HG03571 (cell line): Measurements from ENCODE around the gene SPHK2.
A peak's percentile ranks its signal among the peaks of the same experiment; 100 is the strongest.

Experiments
- ATAC-seq: cut with Tn5 transposase; IDR thresholded peaks from one replicate; pipeline ENCODE4 v1.9.1; 2021; ENCODE audit not compliant: unreplicated experiment

Gene SPHK2

DNA sequence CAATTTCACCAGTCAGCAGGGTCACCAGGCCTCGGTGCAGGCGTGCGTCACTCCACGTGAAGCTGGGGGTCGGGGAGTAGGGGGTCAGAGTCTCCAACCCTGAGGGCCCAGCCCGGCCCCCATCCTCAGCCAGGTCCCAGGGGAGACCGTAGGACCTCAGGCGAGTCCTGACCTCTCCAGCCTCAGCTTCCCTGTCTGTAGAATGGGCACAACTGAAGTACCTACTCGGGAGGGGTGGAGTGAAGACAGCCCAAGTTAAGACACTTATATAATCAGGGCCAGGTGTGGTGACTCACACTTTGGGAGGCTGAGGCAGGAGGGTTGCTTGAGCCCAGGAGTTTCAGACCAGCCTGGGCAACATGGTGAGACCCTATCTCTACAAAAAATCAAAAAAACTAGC is 15.5 kb upstream of the SPHK2 start:
- ATAC-seq: no peak

DNA sequence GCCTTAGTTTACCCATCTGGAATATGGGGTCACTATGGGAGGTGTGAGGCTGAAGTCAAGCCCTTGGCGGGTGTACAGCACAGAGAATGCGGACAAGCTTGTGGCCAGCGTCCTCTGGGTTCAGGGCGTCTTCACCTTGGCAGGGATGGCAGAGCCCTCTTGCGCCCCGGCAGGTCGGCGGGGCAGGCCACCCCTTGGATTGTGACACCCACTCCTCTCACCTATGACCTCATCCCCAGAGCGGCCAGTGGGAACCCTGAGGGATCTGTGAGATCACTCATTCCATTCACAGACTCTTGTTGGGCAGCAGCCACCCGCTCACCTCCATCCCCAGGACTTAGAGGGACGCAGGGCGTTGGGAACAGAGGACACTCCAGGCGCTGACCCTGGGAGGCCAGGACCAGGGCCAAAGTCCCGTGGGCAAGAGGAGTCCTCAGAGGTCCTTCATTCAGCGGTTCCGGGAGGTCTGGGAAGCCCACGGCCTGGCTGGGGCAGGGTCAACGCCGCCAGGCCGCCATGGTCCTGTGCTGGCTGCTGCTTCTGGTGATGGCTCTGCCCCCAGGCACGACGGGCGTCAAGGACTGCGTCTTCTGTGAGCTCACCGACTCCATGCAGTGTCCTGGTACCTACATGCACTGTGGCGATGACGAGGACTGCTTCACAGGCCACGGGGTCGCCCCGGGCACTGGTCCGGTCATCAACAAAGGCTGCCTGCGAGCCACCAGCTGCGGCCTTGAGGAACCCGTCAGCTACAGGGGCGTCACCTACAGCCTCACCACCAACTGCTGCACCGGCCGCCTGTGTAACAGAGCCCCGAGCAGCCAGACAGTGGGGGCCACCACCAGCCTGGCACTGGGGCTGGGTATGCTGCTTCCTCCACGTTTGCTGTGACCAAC is 12.6 kb upstream of the SPHK2 start, which contains the start of gene SPACA4:
Gene SPACA4 (plus strand): TSS at position 280 of the 896 bp plus-strand sequence. CDS start 237 bp downstream, at position 517.
- ATAC-seq: no peak

DNA sequence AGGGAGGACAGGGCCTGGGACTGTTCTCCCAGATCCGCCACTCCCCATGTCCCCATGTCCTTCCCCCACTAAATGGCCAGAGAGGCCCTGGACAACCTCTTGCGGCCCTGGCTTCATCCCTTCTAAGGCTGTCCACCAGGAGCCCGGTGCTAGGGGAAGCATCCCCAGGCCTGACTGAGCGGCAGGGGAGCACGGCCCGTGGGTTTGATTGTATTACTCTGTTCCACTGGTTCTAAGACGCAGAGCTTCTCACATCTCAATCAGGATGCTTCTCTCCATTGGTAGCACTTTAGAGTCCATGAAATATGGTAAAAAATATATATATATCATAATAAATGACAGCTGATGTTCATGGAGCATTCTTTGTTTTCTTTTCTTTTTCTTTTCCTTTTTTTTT is 11.9 kb upstream of the SPHK2 start:
- no peak for ATAC-seq

DNA sequence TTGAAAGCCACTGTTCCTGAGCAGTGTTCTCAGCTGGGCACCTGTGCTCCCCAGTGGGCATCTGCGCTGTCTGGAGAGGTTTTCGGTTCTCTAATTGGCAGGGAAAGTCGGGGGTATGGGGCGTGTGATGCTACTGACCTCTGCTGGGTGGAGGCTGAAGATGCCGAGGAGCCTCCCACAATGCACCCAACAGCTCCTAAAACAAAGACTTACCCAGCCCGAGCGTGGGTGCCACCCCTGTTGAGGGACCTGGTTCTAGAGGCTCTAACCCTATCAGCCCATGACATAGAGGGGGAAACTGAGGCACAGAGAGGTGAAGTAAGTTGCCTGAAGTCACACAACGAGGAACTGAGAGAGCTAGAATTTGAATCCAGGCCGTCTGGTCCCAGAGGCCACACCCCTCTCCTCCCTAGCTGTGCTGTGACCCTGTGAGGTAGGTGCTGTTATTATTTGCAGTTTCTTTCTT is 10.5 kb upstream of the SPHK2 start:
- ATAC-seq: peak; percentile 47

DNA sequence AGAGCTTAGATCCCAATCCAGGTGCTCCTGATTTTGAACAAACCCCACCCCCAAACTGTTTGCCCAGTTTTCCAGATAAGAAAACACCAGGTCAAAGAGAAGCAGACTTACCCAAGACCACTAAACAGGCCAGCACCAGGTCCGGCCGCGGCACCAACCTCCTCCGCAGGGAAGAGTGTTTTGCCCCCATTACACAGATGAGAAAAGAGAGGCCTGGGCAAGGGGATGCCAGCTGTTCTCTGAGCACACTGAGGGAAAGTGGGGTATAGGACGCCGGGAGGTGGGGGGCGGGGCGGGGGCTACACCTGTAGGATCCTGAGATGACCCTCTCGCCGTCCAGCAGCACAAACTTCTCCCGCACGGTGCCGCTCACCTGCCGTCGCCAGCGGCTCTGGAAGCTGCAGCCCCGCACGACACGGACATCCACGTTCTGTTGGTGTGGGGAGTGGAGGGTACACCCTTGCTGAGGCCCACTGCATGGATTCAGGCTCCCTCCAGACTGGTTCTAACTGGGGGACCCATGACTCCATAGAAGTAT is 9.7 kb upstream of the SPHK2 start:
- no peak for ATAC-seq

DNA sequence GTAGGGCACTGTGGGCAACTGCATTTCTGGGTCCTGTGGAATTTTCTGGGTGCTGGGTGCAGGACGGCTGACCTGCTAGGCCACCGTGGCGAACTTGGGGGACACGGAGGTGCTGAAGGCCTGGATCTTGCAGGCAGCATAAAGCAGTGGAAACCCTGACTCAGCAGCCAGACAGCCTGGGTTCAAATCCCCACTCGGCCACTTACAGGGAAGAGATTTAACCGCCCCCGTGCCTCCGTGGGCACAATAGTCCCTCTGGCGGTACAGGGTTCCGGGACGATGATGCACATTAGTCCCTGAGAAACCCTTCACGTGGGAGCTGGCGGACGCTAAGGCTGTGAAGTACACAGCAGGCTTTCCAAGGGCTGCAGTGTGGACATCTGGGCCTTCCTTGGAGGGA is 7.4 kb upstream of the SPHK2 start:
- no peak for ATAC-seq

DNA sequence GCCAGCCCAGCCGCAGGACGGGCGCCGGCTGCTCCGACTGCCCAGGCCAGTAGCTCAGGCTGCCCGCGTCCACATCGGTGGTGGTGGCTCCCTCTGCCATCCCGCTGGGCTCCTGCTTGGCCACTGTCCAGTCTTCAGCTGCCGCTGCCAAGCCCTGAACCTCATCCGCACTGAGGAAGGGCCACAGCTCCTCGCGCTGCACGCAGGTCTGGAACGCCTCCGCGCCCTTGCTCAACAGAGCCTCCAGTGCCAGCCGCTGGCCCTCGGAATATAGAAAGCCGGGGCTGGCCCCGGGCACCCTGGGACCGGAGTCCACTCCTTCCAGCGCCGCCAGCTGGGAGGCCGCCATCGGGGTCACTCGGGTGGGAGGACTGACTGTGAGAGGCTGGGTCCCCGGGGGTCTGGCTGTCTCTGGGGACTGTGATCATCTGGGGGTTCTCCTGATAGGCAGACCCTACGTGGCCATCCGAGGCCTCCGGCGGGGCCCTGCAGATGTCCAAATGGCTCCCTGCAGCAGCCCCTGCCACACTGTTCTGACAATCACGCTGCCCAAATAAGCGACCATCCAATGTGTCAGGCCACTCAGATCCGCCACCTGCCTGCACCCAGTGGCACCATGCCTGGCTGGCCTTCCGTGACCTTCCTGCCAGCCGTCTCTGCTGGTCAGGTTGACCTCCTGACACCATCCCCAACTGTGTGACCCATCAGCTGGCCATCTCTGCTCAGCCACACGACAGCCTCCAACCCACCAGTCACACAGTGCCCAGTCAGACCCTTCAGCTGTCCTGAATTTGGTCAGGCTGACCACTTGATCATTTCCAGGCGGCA is 6.1 kb upstream of the SPHK2 start:
- no peak for ATAC-seq

DNA sequence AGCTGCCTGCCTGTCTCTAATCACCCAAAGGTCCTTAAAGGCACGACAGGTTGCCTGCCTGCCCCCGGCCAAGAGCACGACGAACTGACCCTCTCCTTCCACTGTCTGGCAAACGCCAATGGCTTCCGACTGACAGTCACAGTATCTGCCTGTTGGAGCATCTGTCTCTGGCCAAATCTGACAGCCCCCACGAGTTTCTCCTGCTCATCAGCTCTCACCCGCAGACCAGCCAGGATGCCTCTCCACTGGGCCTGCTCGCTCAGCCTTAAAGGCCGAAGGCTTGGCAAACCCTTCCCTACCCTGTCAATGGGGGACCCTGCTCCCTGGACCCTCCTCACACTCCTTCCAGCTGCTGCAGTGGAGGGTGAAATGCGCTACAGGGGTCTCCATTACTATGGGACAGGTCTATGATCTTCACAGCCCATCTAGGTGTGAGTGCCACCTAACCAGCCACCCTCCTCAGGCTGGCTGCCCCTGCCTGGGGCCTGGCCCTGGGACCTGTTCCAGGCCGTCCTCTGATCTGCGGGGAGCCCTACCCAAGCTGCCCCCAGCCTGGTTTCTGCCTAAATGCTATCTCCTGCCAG is 5.4 kb upstream of the SPHK2 start:
- ATAC-seq: no peak

DNA sequence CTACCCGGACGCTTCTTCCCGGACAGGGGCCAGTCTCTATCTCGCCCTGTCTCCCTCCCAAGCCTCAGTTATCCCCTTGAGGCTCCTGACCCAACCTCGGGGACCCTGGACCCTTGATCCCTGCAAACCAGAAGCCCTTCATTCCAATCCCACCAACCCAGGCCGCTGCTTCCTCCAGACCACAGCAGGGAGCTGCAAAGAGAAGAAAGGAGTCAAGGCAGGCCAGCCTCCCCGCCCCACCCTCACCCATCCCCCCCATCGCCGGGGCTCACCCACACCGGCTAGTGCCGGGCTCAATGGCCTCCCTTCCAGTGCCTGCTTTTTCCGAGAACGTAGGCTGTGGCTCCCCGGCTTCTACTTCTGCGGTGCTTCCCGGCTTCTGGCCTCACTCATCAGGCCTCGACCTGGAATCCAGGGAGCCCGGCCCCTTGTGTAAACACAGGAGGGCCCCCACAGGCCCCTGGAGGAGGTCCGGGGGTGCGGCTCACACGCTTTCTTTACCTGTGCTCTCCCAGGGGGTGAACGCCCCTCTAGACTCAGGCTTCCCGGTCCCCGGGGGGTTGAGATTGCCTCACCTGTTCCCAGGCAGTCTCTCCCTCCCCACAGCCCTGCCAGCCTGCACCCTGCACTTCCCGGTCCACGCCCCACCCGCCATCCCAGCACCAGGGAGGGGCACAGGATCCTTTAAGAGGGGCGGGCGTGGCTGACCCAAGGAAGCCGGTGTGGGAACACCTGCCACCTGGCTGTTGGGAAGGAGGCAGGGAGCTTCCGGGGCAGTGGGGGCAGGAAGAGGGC is 4.7 kb upstream of the SPHK2 start, which contains the start of gene FAM83E:
Gene FAM83E (minus strand): TSS at position 641 of the 795 bp plus-strand sequence. CDS start 1,704 bp downstream, outside the sequence.
- no peak for ATAC-seq

DNA sequence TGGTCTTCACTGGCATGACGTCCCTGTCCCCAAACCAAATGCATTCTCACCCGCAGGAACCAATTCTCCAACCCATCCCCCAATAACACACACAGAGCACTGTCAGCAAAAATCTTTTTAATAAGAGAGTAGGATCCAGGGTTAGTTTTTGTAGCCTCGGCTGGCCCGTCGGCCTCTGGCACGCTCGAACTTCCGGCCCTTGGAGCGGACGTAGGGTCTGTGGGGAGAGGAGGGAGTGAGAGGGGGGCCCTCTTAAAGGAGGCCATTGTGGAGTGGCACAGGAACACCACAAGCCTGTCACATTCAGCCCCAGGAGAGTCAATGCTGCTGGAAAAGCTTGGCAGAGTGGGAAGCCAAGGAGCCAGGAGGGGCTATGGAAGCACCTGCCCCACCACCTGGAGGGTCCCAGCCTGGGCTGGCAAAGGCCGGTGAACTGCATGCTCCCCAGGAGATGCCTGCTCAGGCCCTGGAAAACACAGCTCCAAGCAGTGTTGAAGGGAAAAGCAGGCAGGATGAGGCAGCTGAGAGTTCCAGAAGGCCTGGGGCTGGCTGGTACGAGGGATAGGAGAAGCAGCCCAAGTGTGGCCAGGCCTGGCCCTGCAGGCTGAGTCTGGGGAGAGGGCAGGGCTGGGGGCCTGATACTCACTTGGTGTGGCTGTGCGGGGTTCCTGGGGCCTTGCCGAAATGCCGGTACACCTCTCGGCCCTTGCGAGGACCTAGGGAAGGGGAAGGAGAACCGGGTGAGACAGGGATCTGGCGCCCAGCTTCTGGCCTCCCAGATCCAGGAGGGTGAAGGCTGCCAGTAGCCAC is 3.9 kb upstream of the SPHK2 start:
- no peak for ATAC-seq

DNA sequence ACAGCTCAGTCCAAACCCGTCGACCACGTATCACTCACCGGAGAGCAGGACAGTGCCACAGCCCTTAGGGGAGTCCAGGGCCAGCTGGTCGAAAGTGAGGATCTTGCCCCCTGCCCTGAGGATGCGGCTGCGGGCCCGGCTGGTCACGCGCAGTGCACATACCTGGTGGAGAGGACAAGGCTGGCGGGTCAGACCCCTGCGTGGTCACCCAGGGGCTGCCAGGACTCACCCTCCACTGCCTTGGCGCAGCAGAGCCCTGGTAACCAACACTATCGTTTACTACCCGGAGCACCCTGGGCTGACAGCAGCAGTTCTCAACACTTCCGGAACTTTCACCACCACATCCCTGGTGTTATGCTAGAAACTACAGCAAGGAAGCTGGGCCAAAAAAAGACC is 3.3 kb upstream of the SPHK2 start:
- ATAC-seq: no peak

DNA sequence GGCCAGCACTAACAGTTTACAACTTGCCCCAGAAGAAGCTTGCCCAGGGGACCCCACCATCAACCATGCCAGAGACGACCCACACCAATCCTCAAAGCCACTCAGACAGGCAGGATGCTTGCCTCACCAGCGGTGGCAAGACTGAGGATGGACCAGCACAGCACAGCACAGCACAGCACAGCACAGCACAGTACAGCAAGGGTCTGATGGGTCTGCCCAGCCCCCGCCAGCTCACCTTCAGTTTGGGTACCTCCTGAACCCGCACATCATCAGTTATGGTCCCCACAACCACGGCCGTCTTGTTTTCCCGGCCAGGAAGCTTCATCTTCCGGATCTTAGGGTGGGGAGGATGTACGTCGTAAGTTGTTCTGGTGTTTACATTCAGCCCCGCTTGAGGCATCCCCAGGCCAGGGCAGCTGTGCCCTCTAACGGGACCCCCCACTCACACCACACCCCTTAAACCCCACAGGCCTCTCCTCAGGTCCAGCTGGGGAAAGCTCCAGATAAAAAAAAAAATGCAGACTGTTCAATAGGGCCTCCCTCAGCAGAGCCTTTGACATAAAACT is 2.7 kb upstream of the SPHK2 start:
- ATAC-seq: no peak

DNA sequence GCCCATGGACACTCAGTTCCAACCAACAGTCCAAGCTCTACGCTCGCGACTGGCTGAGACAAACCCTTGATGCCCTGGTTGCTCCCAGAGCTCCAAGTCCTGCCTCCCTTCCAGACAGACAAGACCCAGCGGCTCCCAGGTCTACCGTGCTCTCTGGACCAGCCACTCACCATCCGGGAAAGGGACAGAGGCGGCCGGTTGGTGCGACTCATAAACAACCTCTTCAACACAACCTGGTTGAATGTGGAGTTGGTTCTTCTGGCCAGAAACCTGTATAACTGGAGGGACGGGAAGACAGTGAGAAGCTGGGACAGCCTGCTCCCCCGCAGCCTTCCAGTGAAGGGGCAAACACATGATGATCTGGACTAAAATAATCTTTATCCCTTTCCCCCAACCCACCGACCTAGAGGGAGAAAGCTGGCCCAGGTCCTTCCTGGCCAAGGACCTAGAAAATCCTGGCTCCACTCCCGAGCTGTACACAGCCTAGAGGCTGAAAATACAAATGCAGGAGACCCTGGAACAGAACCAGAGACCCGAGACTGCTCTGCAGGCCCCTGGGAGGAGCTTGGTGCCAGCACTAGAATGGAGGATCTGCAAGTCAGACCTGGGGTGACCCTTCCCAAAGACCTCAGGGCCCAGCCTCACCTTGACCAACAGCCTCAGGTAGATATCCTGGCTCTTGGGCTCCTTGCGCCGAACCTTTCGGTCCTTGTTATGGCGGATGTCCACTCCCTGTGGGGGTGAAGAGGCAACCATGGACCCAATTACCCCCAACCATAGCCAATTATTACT is 2.0 kb upstream of the SPHK2 start:
- no peak for ATAC-seq

DNA sequence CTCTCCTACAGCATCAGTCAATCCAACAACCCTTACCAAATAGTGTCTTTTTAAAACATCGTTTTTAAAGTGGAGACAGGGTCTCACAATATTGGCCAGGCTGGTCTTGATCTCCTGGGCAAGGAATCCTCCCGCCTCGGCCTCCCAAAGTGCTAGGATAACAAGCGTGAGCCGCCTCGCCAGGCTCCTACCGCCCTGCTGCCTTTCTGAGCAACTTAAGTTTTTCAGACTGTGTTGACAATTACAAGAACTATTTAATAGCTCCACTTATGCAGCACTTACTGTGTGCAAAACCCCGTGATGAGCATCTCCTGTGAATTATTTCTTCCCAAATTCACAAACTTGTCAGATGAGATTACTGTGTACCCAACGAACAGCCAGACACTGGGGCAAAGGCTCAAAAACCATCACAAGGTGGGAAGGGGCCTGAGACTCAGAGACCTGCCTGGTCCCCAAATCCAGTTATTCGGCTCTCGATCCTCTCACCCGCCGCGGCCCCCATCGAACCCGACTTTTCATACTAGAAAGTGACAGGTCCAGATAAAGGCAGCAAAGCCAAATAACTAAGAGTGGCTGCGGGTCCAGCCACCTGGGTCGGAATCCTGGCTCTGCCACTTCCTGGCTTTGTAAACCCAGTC is 909 bp upstream of the SPHK2 start:
- no peak for ATAC-seq

DNA sequence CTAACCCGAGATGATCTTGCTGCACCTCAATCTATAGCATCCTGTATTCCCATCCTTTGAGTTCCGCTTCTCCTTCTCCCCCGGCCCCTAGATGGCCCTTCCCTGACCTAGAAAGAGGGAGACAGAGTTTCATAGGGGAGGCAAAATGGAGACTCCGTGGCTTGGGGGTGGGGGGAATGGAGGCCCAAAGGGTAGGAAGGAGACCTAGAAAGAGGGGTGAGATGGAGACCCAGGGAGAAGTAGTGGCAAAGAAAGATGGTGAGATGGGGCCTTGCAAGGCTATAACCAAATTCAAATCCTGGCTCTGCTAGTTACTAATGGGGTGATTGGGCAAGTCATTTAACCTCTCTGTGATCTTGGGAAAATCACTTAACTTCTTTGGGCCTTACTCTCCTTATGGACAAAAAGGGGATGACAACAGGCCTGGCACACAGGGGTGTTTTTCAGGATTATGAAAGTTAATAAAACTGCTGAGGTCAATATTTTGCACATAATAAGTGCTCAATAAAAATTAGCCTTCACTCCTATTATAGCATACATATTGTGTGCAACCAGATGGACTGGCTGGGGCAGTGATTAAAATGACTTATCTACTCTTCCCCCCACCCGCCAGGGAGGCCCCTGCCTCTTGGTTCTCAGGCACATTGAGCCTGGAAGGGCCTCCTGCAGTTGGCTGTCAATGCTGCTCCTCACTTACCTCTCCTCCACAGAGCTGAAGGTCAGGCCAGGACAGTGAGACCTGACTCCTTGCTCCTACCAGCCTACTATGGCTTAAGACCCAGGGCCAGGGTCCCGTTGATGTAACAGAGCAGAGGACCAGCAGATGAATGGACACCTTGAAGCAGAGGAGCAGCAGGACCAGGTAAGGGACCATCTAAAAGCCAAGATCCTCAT is 633 bp downstream of the SPHK2 start:
- ATAC-seq: no peak

DNA sequence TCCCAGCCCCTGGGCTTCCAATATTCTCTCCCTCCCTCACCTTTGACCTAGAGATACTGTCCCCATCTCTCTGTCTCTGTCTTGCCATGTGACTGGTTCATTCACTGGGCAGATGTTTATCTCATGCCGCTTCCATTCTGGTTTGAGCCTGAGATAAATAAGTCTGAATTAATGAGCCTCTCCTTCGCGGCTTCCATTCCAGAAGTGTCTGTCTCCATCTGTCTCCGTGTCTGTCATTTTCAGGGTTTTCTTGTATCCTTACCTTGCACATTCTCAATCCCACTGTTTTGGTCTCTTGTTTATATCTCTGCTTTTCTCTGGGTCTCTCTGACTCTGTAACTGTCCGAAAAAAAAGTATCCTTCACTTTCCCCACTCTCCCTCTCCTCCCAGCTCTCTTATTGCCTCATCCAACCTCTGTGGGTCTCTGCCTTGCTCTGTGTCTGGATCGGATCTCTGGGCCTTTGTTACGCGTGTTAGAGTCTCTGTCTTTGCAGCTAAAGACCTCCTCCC is 4.3 kb downstream of the SPHK2 start:
- ATAC-seq: no peak
